GM21390 (cell line): ENCODE data around the gene ABHD6.
"Not testable (repeated sequence)": the region's sequence is repeated elsewhere in the genome, so short reads cannot be mapped to it uniquely, and the experiment has no call there.

ENCODE experiments used
- ATAC-seq: cut with Tn5 transposase; IDR thresholded peaks from one replicate; pipeline ENCODE4 v1.9.1; 2021; ENCODE audit not compliant: unreplicated experiment

The ABHD6 gene

GRCh38 chr3:58209933-58210332 is 27.7 kb upstream of the ABHD6 start:
- ATAC-seq: no peak

GRCh38 chr3:58210761-58211460 is 26.7 kb upstream of the ABHD6 start, which contains the start of gene DNASE1L3:
TSS of gene DNASE1L3 (minus strand) at chr3:58210972. CDS start at chr3:58210906, 66 bp downstream.
- no peak for ATAC-seq

- peak; percentile 74 for ATAC-seq
Observed at GRCh38 chr3:58214484-58215316, 22.9 kb upstream of the ABHD6 start.

GRCh38 chr3:58215317-58216025 is 22.1 kb upstream of the ABHD6 start:
- no peak for ATAC-seq

- ATAC-seq: no peak
Observed at GRCh38 chr3:58216496-58217195, 20.9 kb upstream of the ABHD6 start.

GRCh38 chr3:58217209-58217811 is 20.3 kb upstream of the ABHD6 start:
- ATAC-seq: peak; percentile 34

GRCh38 chr3:58218904-58219303 is 18.7 kb upstream of the ABHD6 start:
- ATAC-seq: peak; percentile 29

- ATAC-seq: no peak
Observed at GRCh38 chr3:58222161-58222724, 15.3 kb upstream of the ABHD6 start.

GRCh38 chr3:58223855-58224254 is 13.7 kb upstream of the ABHD6 start:
- ATAC-seq: no peak

GRCh38 chr3:58227933-58228332 is 9.7 kb upstream of the ABHD6 start:
- ATAC-seq: not testable (repeated sequence)

- no peak for ATAC-seq
Observed at GRCh38 chr3:58230876-58231552, 6.6 kb upstream of the ABHD6 start.

GRCh38 chr3:58231666-58232065 is 5.9 kb upstream of the ABHD6 start:
- ATAC-seq: no peak

GRCh38 chr3:58234516-58234931 is 3.1 kb upstream of the ABHD6 start:
- ATAC-seq: no peak

GRCh38 chr3:58235970-58236369 is 1.6 kb upstream of the ABHD6 start:
- ATAC-seq: no peak

- peak; percentile 1 for ATAC-seq
Observed at GRCh38 chr3:58236527-58237237, 910 bp upstream of the ABHD6 start.

GRCh38 chr3:58237941-58238681 is 519 bp downstream of the ABHD6 start:
- peak; percentile 30 for ATAC-seq

GRCh38 chr3:58238830-58239229 is 1.2 kb downstream of the ABHD6 start:
- no peak for ATAC-seq

GRCh38 chr3:58241306-58242044 is 3.9 kb downstream of the ABHD6 start:
- no peak for ATAC-seq
